T follicular helper cell (primary cell): ENCODE measurements around the gene HRH4.
A peak's percentile ranks its signal among the peaks of the same experiment; 100 is the strongest.

Experiments
- DNase-seq: peaks from one replicate; pipeline ENCODE4 v3.0.0-alpha.2; 2020; ENCODE audit warnings: low read depth
- total RNA-seq, 2 experiments: gene quantifications; one replicate each; lab custom pipeline; 2026; lab: John Stamatoyannopoulos, UW

HRH4 gene
- total RNA-seq, result 0.78 to 1.6 reads per million in 2 experiments

- no peak for DNase-seq
Measured at GRCh38 chr18:24460388-24460787, at the start of gene HRH4. Gene HRH4 (plus strand): TSS chr18:24460637. CDS start chr18:24460729, 92 bp downstream.

- DNase-seq, result no peak
Measured at GRCh38 chr18:24413148-24413547, 47.3 kb upstream of the HRH4 start.

GRCh38 chr18:24414349-24415003 lies 46.0 kb upstream of the HRH4 start:
- no peak for DNase-seq

- no peak for DNase-seq
Measured at GRCh38 chr18:24417480-24417879, 43.0 kb upstream of the HRH4 start.

- DNase-seq, result no peak
Measured at GRCh38 chr18:24420551-24420950, 39.9 kb upstream of the HRH4 start.

- DNase-seq, result no peak
Measured at GRCh38 chr18:24421831-24422230, 38.6 kb upstream of the HRH4 start.

GRCh38 chr18:24426073-24426397 lies 34.4 kb upstream of the HRH4 start:
- no peak for DNase-seq

GRCh38 chr18:24426398-24427294 lies 33.8 kb upstream of the HRH4 start, which contains the start of gene IMPACT:
Gene IMPACT (plus strand): TSS chr18:24426670. CDS start chr18:24426757, 87 bp downstream.
- DNase-seq, result peak; percentile 56

GRCh38 chr18:24427484-24427883 lies 33.0 kb upstream of the HRH4 start:
- DNase-seq, result no peak

GRCh38 chr18:24428709-24429108 lies 31.7 kb upstream of the HRH4 start:
- DNase-seq, result no peak

- no peak for DNase-seq
Measured at GRCh38 chr18:24429188-24429587, 31.2 kb upstream of the HRH4 start.

- no peak for DNase-seq
Measured at GRCh38 chr18:24432618-24433017, 27.8 kb upstream of the HRH4 start.

- no peak for DNase-seq
Measured at GRCh38 chr18:24436939-24437338, 23.5 kb upstream of the HRH4 start.

GRCh38 chr18:24443870-24444269 lies 16.6 kb upstream of the HRH4 start:
- no peak for DNase-seq

GRCh38 chr18:24446453-24446852 lies 14.0 kb upstream of the HRH4 start:
- no peak for DNase-seq

GRCh38 chr18:24446953-24447538 lies 13.4 kb upstream of the HRH4 start:
- no peak for DNase-seq

- DNase-seq, result no peak
Measured at GRCh38 chr18:24447961-24448360, 12.5 kb upstream of the HRH4 start.

GRCh38 chr18:24456549-24456948 lies 3.9 kb upstream of the HRH4 start:
- DNase-seq, result no peak

GRCh38 chr18:24459772-24460171 lies 665 bp upstream of the HRH4 start:
- DNase-seq, result no peak

- DNase-seq, result no peak
Measured at GRCh38 chr18:24461996-24462395, 1.6 kb downstream of the HRH4 start.

- DNase-seq, result no peak
Measured at GRCh38 chr18:24462838-24463775, 2.7 kb downstream of the HRH4 start.

- DNase-seq, result no peak
Measured at GRCh38 chr18:24465486-24465885, 5.0 kb downstream of the HRH4 start.
